Sigmoid colon (tissue), 3 donors: ENCODE measurements around the gene ZNF431.

Source experiments
- CTCF ChIP-seq, 4 experiments: fragments of 450-650 bp in 3 of 4; fragments of 200-600 bp in 1 of 4; IDR thresholded peaks; one replicate each; pipeline ENCODE4 v1.5.1; 2016 to 2019; ENCODE audit warnings: antibody characterized with exemption in 4 of 4, mild to moderate bottlenecking in 3 of 4, moderate library complexity in 2 of 4
- POLR2A ChIP-seq, 2 donors: fragments of 450-650 bp; IDR thresholded peaks; one replicate each; pipeline ENCODE4 v1.6.1; 2016; ENCODE audit warnings: antibody characterized with exemption in 2 of 2, mild to moderate bottlenecking in 2 of 2, moderate library complexity in 2 of 2

- TF ChIP-seq CTCF (IDR thresholded peaks at IDR 0.05) (no peak), POLR2A (IDR thresholded peaks at IDR 0.05) (no peak)
Measured at GRCh38 chr19:21147540-21147939, 5.7 kb downstream of the ZNF431 start.
